Fibroblast of skin of right biceps (primary cell): ENCODE results near the gene VHLL.

ENCODE experiments used
- DNase-seq: peaks from one replicate; pipeline ENCODE4 v3.0.0-alpha.2; 2013

The VHLL gene

DNA sequence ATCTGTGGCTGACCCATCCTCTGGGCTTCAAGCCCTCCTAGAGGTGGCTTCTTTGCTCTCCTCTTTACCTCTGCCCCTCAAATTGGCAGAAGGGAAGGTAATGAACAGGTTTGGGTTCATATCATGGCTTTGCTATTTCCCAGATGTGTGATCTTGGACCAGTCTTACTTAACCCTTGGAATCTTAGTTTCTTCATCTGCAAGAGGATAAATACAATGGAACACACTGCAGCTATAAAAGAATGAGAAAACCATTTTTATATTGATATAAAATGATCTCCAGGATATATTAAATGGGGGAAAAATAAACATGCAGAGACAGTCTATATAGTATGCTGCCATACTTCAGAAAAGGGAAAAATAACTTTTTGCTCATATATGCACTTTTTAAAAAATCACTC lies 9.2 kb downstream of the VHLL start:
- DNase-seq, result no peak

DNA sequence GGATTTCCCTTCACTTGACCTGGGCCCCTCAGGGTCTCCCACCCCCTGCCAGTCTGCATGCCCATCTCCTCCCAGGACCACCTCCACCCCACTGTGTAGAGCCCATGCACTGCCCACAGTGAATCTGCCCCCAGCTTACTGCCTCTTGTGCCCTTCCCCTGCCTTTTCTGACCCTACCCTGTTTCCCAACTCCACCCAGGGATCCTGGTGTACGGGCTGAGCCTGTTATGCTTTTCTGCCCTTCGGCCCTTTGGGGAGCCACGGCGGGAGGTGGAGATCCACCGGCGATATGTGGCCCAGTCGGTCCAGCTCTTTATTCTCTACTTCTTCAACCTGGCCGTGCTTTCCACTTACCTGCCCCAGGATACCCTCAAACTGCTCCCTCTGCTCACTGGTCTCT lies 13.0 kb downstream of the VHLL start:
- DNase-seq, result no peak

DNA sequence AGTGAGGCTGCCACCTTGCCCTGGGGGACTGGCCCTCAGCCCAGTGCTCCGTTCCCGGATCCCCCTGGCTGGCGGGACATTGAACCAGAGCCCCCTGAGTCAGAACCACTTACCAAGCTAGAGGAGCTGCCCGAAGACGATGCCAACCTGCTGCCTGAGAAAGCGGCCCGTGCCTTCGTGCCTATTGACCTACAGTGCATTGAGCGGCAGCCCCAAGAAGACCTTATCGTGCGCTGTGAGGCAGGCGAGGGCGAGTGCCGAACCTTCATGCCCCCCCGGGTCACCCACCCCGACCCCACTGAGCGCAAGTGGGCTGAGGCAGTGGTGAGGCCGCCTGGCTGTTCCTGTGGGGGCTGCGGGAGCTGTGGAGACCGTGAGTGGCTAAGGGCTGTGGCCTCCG lies 13.7 kb downstream of the VHLL start:
- DNase-seq, result no peak

DNA sequence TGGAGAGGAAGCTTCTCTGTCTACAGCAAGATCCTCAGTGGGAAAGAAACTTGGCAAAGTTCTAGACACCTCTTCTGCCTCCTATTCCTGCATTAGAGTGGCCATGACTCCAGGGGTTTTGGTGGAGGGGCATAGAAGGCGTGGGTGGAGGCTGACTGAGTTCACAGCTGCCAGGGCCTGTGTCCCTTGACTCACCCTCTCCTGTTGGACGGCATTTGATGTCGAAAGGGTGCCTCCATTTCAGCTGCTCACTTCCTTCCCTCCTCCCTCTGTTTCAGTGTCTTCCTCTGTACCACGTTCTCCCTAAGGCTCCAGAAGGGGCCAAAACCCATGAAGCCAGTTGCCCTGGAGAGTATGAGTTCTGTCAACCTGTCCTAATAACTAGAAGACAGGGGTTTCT lies 14.3 kb downstream of the VHLL start:
- no peak for DNase-seq

DNA sequence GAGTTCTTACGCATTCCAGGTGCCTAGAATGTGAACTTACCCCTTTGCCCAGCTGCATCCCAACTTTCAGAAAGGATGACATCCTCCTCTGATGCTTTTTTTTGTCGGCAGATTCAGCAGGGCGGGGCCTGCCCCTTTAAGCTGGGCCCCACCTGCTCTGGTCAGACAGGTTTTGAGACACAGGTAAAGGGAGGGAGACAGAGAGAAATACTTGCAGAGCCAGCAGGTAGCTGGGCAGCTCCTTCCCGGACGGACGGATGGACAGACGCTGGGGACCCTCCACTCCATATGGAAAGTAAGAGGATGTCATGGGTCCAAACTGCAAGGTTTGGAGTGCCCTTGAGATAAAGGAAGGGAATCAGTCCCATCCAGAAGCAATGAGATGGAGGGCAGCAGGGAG lies 15.0 kb downstream of the VHLL start, which contains the start of gene TMEM79:
TSS of gene TMEM79 (plus strand) at position 214 of the 400 bp plus-strand sequence. CDS start 902 bp downstream, outside the sequence.
- no peak for DNase-seq

DNA sequence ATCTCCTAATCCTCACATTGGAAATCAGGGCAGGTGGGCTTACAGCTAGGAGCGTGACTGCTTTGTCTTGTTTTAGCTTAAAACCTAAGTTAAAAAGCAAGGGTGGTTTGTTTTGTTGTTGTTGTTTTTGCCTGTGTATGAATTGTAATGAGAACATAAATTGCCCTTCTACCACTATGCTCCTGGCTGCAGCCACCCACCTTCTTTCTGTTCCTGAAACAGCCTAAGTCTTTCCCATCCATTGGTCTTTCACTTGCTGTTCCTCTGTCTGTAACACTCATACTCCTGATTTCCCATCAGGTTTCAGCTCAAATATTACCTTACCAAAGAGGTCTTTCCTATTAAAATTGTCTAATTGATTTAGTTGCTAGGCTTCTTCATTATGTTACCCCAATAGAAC lies 15.6 kb downstream of the VHLL start:
- DNase-seq, result no peak

DNA sequence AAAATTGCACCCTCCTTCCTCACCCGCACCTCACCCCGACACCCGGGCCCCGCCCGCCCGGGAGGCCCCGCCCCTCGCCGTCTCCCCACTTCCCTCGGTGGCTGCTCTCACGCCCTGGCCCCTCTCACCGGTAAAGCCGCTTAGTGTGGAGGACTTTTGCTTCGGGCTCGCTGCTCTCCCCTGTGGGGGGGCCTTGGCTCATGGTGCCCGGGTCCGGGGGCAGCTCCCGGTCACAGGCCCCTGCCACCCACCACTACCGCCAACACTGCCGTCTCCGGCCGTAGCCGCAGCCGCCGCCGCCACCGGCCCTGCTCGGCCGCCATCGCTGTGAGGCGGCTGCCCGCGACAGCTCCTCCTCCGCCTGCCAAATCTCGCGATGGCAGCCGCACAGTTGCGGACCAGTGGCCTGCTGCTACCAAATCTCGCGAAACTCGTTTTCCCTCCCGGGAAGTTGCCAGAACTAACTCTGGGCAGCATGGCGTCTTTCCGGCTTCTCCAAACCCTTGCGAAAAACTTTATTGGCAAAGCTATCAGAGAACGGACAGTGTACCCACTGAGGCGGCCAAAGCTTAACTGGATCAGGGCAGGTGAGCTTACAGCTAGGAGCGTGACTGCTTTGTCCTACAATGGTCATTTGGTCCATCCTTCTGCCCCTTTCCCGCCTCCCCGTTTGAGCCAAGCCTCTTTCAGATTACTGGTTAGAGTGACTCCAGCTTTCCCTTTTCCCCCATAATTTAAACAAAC lies 16.5 kb downstream of the VHLL start, which contains the start of gene SMG5:
TSS of gene SMG5 (minus strand) at position 347 of the 744 bp plus-strand sequence. CDS start at position 202, 145 bp downstream.
- DNase-seq, result peak; percentile 99

DNA sequence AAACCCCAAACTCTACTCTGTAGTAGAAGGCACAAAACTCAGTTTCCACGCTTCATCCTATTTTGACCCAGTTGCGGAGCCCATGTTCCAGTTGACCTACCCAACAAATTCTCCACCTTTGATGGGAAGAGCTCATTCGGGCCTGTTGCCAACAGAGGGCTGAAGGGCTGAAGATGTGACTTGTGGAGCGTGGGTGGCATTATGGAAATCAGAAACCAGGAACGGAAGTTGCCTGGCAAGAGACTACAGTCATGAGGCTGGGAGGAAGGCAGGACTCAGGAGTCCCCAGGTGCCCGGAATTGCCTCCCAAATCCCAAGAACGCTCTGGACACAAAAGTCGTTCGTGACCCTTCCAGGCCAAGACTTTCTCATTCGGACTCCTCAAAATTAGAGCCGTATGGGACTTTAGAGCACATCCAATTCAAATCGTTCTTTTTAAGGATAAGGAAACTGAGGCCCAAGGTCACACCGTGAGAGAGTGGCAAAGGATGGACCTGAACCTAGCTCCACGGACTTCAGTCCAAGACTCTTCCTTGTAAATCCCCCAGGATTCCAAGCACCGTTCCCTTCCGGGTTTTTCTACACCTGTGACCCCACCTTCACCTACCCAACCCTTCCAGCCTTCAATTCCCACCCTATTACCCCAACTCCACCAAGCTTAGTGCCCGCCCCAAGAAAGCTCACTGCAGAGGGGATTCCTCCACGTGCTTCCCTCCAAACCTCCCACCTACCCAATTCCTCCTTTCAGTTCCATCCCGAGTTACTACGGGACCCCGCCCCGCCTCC lies 17.2 kb downstream of the VHLL start:
- DNase-seq, result no peak

DNA sequence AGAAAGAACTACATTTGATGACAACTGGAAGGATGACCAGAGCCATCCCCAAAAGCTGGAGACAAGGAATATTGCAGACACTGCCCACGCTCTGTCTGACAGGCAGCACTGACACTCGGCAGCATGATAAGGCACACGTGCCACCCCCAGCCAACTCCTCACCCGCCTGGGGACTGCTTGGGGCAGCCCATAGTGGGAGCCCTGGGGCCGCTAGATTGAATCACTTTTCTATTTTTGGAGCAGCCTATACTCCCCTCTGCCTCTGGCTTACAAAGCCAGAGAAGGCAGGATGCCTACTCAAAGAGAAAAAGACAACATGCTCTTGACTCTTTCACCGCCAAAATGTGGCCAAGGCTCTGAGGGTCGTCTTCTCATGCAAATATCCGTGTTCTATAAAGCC lies 17.8 kb downstream of the VHLL start:
- DNase-seq, result peak; percentile 57

DNA sequence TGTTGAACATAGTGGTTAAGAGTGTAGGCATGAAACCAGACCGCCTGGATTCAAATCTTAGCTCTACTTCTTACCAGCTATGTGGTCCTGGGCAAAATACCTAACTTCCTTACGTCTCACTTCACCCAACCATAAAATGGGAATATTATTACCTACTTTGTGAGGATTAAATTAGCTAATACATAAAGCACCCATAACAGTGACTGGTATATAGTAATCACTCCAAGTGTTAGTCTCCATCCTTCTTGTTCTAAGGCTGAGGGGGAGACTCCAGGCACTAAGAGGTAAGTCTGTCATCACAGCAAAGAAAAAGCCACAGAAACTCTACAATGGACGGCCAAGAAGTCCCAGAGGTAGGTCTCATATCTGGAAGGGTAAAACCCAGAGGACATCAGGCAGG lies 19.3 kb downstream of the VHLL start:
- DNase-seq, result no peak

DNA sequence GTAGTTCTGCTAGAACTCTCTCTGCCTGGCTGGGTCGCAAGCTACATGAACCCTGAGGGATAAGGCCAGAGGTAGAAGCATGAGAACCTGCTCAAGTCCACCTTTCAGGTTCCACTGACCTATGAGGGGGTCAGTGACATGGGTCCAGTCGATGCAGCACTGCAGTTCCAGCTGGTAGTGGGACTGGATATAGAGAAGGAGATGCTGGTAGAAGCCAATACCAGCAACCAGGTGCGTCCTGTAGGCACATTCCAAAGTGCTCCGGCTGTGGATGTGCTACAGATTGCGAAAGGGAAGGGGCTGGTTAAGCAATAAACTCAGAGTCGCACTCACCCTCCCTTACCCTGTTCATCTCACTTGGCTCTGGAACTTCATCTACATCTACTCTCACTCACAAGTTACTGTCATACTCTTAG lies 22.1 kb downstream of the VHLL start:
- DNase-seq, result no peak

DNA sequence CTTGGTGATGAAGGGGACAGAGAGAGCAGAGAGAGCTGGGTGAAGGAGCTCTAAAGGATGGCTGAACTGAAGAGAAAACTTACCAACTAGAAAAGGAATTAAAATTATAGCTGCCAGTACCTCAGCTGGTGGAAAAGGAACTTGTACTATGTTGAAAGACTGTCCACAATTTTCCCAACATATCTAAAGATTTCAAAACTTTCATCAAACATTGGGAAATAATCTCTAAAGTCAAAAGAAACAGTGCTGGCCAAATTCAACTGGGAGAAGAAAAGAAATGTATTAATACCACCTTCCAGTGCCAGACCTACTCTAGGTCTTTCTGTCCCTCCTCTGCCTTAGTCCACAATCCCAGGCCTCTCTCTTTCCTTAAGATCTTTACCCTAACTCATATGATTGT lies 22.6 kb downstream of the VHLL start:
- DNase-seq, result no peak

DNA sequence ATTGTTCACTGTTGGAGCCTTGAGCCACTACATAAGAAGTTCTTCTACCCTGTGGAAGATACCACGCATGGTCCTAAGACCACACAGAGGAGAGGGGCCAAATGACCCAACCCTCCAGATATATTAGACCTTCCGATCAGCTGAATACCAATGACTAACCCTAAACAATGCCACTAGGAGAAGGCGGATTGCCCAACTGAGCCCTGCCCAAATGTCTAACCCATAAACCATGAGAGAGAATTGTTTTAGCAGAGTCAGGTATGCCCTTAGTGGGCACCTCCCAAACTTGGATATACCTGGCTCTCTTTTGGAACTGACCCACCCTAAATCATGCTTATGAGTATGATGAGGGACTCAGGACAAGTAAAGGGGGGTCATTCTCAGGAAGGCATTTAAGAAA lies 28.8 kb downstream of the VHLL start:
- DNase-seq, result no peak

DNA sequence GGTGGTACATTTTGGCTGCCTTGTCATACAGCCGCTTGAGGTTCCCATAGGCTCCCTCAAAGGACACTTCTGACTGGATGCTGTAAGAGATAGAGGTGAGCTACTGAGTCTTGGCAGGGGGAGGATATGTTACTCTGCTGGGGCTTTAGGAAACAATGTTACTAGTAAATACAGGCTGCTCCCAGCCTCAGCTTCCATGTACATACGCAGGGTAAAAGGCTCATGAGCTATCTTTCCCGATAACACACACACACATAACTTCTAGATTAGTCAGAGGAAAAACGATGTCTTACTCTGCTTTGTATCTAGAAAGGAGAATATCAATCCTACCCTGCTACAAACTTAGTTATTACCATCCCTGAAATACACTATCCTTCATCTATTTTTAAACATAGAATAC lies 30.8 kb downstream of the VHLL start:
- DNase-seq, result no peak

DNA sequence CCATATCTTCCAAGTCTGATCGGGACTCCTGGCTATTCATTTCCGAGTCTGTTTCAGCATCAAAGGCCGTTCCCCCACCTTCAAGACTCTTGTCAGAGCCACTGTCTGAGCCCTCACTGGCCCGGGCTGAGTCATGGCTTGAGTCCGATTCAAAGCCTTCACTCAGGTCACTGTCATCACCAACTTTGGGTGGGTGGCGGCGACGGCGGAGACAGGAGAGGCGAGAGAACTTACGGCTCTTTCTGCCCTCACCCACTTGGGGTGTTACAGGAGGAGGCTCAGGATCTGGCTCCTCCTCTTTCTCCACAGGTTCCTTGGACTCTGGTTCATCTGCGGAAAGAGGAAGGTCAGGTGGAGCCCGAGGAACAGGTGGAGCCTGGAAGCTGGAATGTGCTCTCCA lies 33.1 kb downstream of the VHLL start:
- no peak for DNase-seq

DNA sequence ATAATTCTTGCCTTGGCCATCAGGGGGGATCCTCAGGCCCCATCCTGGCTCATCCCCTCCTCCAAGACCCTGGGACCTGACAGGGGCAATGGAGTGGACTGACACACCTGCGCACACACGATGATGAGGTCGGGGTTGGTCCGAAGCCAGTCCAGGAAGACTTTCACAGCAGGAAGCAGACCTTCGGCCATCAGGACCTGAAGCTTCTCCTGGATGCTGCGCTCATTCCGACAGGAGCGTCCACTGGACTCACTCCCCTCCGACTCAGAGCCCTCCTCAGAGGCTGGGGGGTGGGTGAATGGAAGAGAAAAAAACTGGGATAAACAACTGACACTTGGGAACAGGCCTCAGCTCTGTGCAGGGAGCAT lies 35.8 kb downstream of the VHLL start:
- no peak for DNase-seq

DNA sequence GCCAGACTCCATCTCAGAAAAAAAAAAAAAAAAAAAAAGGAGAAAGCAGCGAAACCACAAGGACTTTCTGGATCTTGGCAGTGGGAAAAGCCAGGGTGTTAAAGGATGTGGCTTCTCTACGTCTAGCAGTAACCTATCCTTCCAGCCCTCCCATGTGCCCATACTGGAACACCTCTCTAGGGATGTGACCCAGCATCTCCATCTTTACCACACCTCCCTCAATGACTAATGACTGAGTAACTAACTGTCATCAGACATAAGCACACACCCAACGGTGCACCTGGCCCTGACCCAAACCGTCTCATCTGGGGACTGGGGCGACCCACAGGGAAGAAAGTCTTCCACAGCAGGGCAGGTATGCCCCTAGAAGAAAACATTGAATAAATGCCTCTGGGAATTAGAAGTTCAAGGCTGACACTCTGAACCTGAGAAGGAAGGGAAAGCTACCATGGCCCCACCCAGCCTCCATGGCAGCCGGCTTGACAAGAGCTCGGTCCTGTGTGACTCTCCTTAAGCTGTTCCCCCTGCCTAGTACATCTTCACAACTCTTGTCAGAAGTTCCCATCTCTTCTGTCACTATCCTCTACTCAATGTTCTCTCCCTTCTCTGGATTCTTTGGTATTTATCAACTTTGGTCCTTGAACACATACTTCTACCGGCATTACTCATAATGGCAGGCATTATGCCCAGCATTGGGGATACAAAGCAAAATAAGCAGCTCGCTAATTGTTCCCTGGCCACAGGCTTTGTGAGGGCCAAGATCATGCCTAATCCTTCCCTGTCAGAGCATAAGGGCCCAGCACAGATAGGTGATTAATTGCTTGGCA lies 36.4 kb downstream of the VHLL start:
- DNase-seq, result peak; percentile 85

DNA sequence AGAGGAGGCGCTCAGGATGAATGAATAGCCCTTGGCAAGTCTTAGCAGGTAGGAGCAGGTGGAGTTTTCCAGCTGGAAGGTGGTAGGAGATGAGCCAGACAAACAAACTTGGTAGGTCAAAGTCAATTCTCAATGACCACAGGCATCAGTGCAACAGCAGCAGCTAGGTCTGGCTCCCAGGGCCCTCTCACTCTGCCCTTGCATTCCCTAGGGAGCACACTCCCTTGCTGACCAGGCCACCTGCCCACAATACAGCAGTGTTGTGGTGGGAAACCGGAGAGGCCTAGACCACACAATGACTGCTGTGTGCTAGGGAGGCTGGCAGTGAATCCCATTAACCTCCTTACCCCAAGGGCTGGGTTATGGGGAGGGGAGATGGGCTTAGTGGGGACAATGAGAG lies 38.2 kb downstream of the VHLL start:
- DNase-seq, result no peak

DNA sequence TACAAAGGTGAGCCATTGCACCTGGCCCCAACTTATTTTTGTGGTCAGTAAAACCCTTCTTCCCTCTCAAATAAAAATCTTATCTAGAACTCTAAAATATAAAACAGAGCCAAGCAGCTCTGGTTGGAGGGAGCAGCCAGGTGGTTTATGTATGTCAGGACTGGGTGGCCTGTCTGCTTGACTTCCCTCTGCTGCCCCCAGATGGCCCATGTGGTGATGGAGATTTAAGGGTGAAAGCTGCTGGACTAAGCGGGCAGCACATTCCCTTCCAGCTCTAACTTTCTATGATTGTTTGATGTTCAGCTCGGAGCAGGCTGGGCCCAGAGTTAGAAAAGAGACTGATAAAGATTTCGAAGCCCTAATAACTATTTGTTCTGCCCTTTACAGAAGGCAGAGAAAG lies 39.3 kb downstream of the VHLL start:
- no peak for DNase-seq

DNA sequence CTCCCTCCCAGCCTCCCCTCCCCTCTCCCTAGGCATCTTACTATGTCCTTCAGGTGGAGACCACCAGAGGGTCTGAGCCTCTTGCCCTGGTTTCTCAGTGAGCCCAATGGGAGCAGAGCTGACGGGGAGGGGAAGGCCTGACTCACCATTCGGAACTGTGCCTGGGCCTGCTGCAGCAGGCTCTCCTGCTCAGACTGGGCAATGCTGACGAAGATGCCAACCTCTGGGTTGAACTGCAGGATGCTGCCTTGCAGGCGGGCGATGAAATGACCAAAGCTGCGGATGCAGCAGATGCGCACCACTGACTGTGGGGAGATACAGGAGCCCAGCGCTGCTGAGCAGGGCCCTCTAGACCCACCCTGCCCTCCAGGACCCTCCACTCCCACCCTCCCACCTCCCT lies 40.2 kb downstream of the VHLL start:
- no peak for DNase-seq

DNA sequence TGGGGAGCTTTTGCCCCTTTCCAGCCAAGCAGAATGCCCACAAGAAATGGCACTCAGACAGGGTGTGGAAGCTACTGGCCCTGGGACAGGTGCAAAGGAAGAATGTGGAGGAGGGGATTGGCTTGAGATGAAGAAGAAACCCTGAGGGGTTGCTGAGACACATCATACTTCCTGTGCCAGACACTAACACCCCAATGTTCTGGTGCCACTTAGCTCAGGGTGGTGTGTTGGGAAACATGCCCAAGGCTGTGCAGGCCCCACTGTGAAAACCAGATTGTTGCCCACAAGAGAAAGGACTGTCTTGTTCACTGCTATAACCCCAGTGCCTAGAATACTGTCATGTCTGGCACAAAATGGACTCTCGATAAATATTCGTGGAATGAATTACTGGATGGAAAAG lies 41.4 kb downstream of the VHLL start:
- no peak for DNase-seq

DNA sequence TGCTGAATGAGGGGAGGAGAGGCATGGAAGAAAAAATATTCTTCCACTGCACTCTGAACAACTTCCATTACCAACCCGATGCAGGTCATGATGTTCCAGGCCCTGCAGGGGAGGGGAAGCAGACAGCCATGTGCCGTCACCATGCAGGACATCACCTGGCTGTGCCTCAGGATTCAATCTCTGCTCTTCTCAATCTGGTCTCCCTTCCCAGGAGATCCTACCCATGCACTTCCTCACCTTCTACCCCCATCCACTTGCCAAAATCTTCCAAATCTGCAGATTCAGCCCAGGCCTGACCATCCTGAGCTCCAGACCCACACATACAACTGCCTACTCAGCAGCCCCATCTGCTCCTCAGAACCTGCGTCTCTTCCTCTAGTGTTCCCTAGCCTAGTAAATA lies 45.5 kb downstream of the VHLL start:
- no peak for DNase-seq

DNA sequence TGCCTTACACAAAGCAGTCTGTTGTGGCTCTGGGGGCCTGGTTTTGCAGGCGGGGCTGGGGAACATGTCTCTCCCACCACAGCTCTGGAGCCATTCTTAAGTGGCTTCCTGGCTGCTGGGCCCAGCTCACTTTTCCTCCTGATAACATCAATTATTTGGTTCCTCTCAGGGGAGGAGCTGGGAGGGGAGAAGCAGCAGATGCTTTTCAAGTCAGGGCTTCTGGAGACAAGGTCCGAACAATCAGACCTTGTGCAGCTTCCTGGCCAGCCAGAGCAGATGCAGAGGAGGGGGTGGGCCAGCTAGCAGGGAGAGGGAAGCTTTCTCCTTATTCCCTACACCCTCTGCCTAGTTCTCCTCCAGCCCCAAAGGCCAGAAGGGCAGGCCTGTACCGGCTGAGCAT lies 47.6 kb downstream of the VHLL start:
- DNase-seq, result no peak

DNA sequence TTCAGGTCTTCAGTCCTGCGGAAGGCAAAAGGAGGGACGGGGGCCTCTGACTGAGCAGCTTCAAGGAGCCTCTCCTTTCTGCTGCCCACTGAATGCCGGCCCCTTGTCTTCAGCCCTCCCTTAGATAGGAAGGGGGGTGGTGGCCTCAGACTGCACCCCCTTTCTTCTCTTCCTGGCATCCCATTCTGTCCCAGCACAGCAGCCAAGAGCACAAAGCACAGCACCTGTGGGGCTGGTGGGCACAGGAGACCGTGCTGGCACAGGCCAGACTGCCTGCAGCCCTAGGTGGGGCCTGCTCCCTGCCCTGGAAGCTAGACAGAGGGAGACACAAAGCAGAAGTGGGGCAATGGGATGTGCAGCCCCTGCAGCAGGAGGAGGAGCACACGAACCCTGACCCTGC lies 49.5 kb downstream of the VHLL start:
- no peak for DNase-seq
